GM12873 (cell line): ENCODE results near the gene NUMB.

ENCODE experiments used
- CTCF ChIP-seq: IDR thresholded peaks from 2 replicates; pipeline ENCODE4 v1.5.1; 2012; ENCODE audit warnings: low read depth, mild to moderate bottlenecking, moderate library complexity, low read length, control low read depth; ENCODE audit not compliant: insufficient read depth; ENCODE audit errors: missing control alignments

NUMB gene

GRCh38 chr14:73491256-73492042 is 33.1 kb upstream of the NUMB start:
- TF ChIP-seq CTCF = no peak

- no peak for TF ChIP-seq CTCF
Measured at GRCh38 chr14:73489481-73490175, 31.3 kb upstream of the NUMB start.

- no peak for TF ChIP-seq CTCF
Measured at GRCh38 chr14:73478684-73479083, 20.3 kb upstream of the NUMB start.

- TF ChIP-seq CTCF = no peak
Measured at GRCh38 chr14:73477618-73478266, 19.4 kb upstream of the NUMB start.

- TF ChIP-seq CTCF = no peak
Measured at GRCh38 chr14:73476451-73476931, 18.1 kb upstream of the NUMB start.

- no peak for TF ChIP-seq CTCF
Measured at GRCh38 chr14:73474952-73475351, 16.6 kb upstream of the NUMB start.
